GM12878 (cell line): Measurements from ENCODE around the gene OR2C1. TPM values are rescaled to one million over a fixed set of nuclear protein-coding genes. Genes with fewer than 3 reads are reported as not detected.

Source experiments
- ATAC-seq: fragments of 200-7000 bp; cut with Tn5 transposase; 3 replicates; pipeline ENCODE4 v1.9.1; 2020; ENCODE audit warnings: mild to moderate bottlenecking, moderate library complexity
- BruUV-seq: library from RNA; stranded (reverse); fragments of 400-500 nt; replicated peaks from 2 replicates; lab custom pipeline; 2021; lab: Mats Ljungman, UMichigan
- CTCF ChIA-PET: fragments of 300-600 bp; sonication (Branson Sonifier 250); formaldehyde crosslinking; extraction: SDS; loops from one replicate; lab custom pipeline; 2021; ENCODE audit warnings: inconsistent platforms; lab: Yijun Ruan, JAX
- POLR2A ChIA-PET: fragments of 350-600 bp; formaldehyde crosslinking; extraction: SDS; loops from one replicate; lab custom pipeline; 2021; ENCODE audit warnings: inconsistent platforms; lab: Charles Lee
- RAD21 ChIA-PET: fragments of 300-600 bp; sonication (Branson Sonifier 250); formaldehyde crosslinking; loops from one replicate; lab custom pipeline; 2023; ENCODE audit warnings: antibody characterized with exemption; ENCODE audit not compliant: unreplicated experiment; lab: Charles Lee
- SMC1A ChIA-PET: fragments of 300-600 bp; sonication (Branson Sonifier 250); formaldehyde crosslinking; loops from one replicate; lab custom pipeline; 2023; ENCODE audit not compliant: unreplicated experiment, uncharacterized antibody; lab: Charles Lee
- DNase-seq: peaks from one replicate; pipeline ENCODE4 v3.0.0-alpha.2; 2011; ENCODE audit warnings: low read depth, low spot score
- FAIRE-seq: peaks from 3 replicates; lab custom pipeline; 2011; peaks lifted over from hg19 to GRCh38; lab: Jason Lieb, UNC
- H2AFZ ChIP-seq: 2 replicates; pipeline ENCODE4 v1.6.0; 2011; ENCODE audit warnings: low read depth, low read length, control low read depth; ENCODE audit not compliant: control insufficient read depth
- H3K27ac ChIP-seq: 2 replicates; pipeline ENCODE4 v1.5.1; 2011; ENCODE audit warnings: control low read depth; ENCODE audit not compliant: control insufficient read depth, insufficient read depth
- H3K27me3 ChIP-seq, 2 experiments: replicated peaks in 1 of 2; 2 replicates each; pipeline versions ENCODE4 v1.6.0 to v1.6.1; 2011; ENCODE audit warnings: low read length in 1 of 2; ENCODE audit not compliant: control insufficient read depth in 2 of 2, insufficient read depth in 2 of 2
- H3K36me3 ChIP-seq, 2 experiments: 2 replicates each; pipeline ENCODE4 v1.5.1; 2011; ENCODE audit warnings: low read length in 1 of 2; ENCODE audit not compliant: control insufficient read depth in 2 of 2, insufficient read depth in 2 of 2
- H3K4me1 ChIP-seq: 2 replicates; pipeline ENCODE4 v1.6.1; 2011; ENCODE audit warnings: mild to moderate bottlenecking, low read length, moderate library complexity, mixed read lengths; ENCODE audit not compliant: control insufficient read depth, insufficient read depth
- H3K4me2 ChIP-seq: 2 replicates; pipeline ENCODE4 v1.6.0; 2011; ENCODE audit warnings: control low read depth; ENCODE audit not compliant: control insufficient read depth, insufficient read depth
- H3K4me3 ChIP-seq: fragments of 200-600 bp; sonication (generic); 2 replicates; pipeline ENCODE4 v1.5.1; 2016
- H3K79me2 ChIP-seq: 2 replicates; pipeline ENCODE4 v1.6.0; 2011; ENCODE audit warnings: low read length; ENCODE audit not compliant: control insufficient read depth, insufficient read depth
- H3K9ac ChIP-seq: 2 replicates; pipeline ENCODE4 v1.8.0; 2011; ENCODE audit warnings: low read length, control low read depth, mixed read lengths; ENCODE audit not compliant: control insufficient read depth, insufficient read depth
- H3K9me3 ChIP-seq: replicated peaks from 3 replicates; pipeline ENCODE4 v1.5.1; 2011; ENCODE audit warnings: mild to moderate bottlenecking, low read length; ENCODE audit not compliant: control insufficient read depth, insufficient read depth
- H4K20me1 ChIP-seq: 2 replicates; pipeline ENCODE4 v1.6.0; 2011; ENCODE audit not compliant: control insufficient read depth, insufficient read depth
- GATAD2B ChIP-seq: fragments of 450-650 bp; conservative IDR thresholded peaks from 2 replicates; pipeline ENCODE4 v1.6.1; 2017; ENCODE audit warnings: low read depth, mild to moderate bottlenecking, moderate library complexity
- JUND ChIP-seq: IDR thresholded peaks from 2 replicates; pipeline ENCODE4 v1.6.1; 2012; ENCODE audit warnings: low read depth, mild to moderate bottlenecking, low read length, improper control_type of control experiment, moderate library complexity
- MEF2B ChIP-seq: fragments of 450-650 bp; IDR thresholded peaks from 2 replicates; pipeline ENCODE4 v1.6.1; 2018; ENCODE audit warnings: mild to moderate bottlenecking, moderate library complexity; ENCODE audit not compliant: partially characterized antibody, poor library complexity, severe bottlenecking
- MTA3 ChIP-seq: IDR thresholded peaks from 2 replicates; pipeline ENCODE4 v1.6.1; 2012; ENCODE audit warnings: low read length, inconsistent platforms, borderline replicate concordance
- MYC ChIP-seq: IDR thresholded peaks from 2 replicates; pipeline ENCODE4 v1.6.1; 2011; ENCODE audit warnings: mild to moderate bottlenecking, low read length, moderate library complexity, inconsistent platforms; ENCODE audit not compliant: insufficient read depth, insufficient replicate concordance, insufficient read length, severe bottlenecking
- RAD21 ChIP-seq: IDR thresholded peaks from 2 replicates; pipeline ENCODE4 v1.6.1; 2011; ENCODE audit warnings: mild to moderate bottlenecking, low read depth, low read length, moderate library complexity; ENCODE audit not compliant: insufficient read depth
- RCOR1 ChIP-seq: conservative IDR thresholded peaks from 2 replicates; pipeline ENCODE4 v1.6.1; 2012; ENCODE audit warnings: low read depth, low read length, improper control_type of control experiment
- WGBS: methylation state at CpG from one replicate; pipeline ENCODE4 v1.1.6; 2016; ENCODE audit warnings: low lambda C conversion rate; ENCODE audit not compliant: insufficient replicate concordance, insufficient coverage; ENCODE audit errors: missing lambda C conversion rate; 5-methylcytosine and 5-hydroxymethylcytosine counted together
- in situ Hi-C: fragments of 300-500 bp; cut with MboI; formaldehyde crosslinking; loops from 9 replicates; pipeline ENCODE4 v1.14.3; 2018; ENCODE audit warnings: mixed read lengths
- intact Hi-C: fragments of 100-400 bp; cut with micrococcal nuclease; formaldehyde crosslinking; loops from one replicate; pipeline ENCODE4 v1.14.2; 2022; ENCODE audit not compliant: unreplicated experiment
- polyA plus RNA-seq, 11 experiments: library from polyadenylated mRNA; depleted of rRNA in 4 of 11; unstranded in 6 of 11; stranded (reverse) in 5 of 11; fragments of >200 nt; fragmentation: Nextera tagmentation in 4 of 11; fragmentation: Illumina TruSeq in 1 of 11; extraction: Ambion mirVana in 4 of 11; extraction: Trizol in 1 of 11; gene quantifications; 1 replicate in 1 of 11; 2 replicates in 10 of 11; pipeline versions ENCODE4 v1.2.1 to v1.2.3, GENCODE V29; 2011 to 2016; ENCODE audit warnings: inconsistent platforms in 2 of 11, missing spikeins in 2 of 11, low read depth in 1 of 11
- total RNA-seq, 4 experiments: library from RNA; depleted of rRNA in 3 of 4; stranded (reverse); fragments of >200 nt in 3 of 4; fragmentation: Illumina TruSeq in 1 of 4; extraction: Trizol in 1 of 4; gene quantifications; 2 replicates each; pipeline versions ENCODE4 v1.2.1 to v1.2.3, GENCODE V29; 2013 to 2021
- TF ChIP-seq, protein P1 (sequence below): fragments of 450-650 bp; conservative IDR thresholded peaks from 2 replicates; pipeline ENCODE4 v1.6.1; 2017; ENCODE audit warnings: mild to moderate bottlenecking, moderate library complexity
- TF ChIP-seq, protein P2 (sequence below): IDR thresholded peaks from 2 replicates; pipeline ENCODE4 v1.6.1; 2012; ENCODE audit warnings: low read length, inconsistent platforms

Gene OR2C1
- total and polyA plus RNA-seq, 10 of the 15 experiments (the other 5 are each of a cell fraction or from before 2014, with no cell fraction given), result 0.05 to 0.21 (median 0.14) TPM; not detected in 5

DNA sequence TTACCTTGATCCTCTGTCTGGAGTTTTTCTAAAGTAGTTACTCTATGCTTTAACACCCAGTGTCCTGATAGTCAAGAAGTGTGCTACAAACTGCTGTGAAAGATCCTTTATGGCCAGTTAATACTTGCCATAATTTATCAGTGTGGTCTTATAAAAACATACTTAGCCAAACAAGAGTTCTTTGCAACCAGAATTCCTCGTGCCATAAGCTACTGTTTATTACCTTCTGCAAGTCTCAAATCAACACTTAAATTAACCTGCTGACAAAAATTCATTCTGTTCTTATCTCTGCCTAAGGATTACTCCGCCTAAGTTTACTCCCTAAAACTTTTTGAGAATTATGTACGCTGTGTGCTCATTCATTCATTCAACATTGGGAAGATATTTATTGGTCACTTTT is 27.6 kb upstream of the OR2C1 start (continued):
- TF ChIP-seq JUND, result no peak
- TF ChIP-seq, protein P1, sequence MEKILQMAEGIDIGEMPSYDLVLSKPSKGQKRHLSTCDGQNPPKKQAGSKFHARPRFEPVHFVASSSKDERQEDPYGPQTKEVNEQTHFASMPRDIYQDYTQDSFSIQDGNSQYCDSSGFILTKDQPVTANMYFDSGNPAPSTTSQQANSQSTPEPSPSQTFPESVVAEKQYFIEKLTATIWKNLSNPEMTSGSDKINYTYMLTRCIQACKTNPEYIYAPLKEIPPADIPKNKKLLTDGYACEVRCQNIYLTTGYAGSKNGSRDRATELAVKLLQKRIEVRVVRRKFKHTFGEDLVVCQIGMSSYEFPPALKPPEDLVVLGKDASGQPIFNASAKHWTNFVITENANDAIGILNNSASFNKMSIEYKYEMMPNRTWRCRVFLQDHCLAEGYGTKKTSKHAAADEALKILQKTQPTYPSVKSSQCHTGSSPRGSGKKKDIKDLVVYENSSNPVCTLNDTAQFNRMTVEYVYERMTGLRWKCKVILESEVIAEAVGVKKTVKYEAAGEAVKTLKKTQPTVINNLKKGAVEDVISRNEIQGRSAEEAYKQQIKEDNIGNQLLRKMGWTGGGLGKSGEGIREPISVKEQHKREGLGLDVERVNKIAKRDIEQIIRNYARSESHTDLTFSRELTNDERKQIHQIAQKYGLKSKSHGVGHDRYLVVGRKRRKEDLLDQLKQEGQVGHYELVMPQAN, result no peak

DNA sequence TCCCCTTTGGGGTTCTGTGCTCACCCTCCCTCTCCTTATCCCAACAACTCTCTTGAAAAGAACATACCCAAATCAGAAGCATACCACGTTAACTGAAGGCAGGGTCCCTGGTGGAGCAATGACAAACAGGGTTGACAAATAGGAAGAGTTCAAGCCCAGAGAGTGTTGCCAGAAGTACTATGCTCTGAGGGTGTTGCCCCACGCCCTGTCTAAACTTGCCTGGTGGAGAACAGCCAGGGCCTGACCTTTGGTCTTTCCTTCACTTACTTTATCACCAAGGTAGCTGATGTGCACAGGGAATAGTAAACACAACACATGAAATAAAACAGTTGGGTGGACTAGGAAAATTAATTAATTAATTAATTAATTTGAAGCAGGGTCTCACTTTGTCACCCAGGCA is 27.0 kb upstream of the OR2C1 start:
- H3K27ac ChIP-seq, result no peak overlapping the region
- FAIRE-seq, result no peak
- TF ChIP-seq MEF2B (no peak), MTA3 (no peak), RCOR1 (no peak), MYC (no peak), GATAD2B (no peak), RAD21 (no peak)
- TF ChIP-seq, protein P1, result no peak
- TF ChIP-seq, protein P2, sequence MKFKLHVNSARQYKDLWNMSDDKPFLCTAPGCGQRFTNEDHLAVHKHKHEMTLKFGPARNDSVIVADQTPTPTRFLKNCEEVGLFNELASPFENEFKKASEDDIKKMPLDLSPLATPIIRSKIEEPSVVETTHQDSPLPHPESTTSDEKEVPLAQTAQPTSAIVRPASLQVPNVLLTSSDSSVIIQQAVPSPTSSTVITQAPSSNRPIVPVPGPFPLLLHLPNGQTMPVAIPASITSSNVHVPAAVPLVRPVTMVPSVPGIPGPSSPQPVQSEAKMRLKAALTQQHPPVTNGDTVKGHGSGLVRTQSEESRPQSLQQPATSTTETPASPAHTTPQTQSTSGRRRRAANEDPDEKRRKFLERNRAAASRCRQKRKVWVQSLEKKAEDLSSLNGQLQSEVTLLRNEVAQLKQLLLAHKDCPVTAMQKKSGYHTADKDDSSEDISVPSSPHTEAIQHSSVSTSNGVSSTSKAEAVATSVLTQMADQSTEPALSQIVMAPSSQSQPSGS, result no peak
- no peak overlapping the region for H3K4me2 ChIP-seq
- no peak overlapping the region for H3K4me3 ChIP-seq
- DNase-seq, result no peak
- no peaks in the 10 kb centered on the region for H3K36me3 ChIP-seq
- BruUV-seq, result no TSS peak
- ChIA-PET SMC1A (no interaction called here), RAD21 (interaction anchor here (0.7 kb wide), 1 partner anchor 72 kb away, joined by 4 read pairs; the partner anchor contains the start of genes ZNF174 and ZSCAN32), POLR2A (no interaction called here), CTCF (no interaction called here)
- in situ Hi-C loops, result no loop called here
- H4K20me1 ChIP-seq, result no peaks in the 10 kb centered on the region
- no peaks in the 10 kb centered on the region for H3K79me2 ChIP-seq
- no peak for ATAC-seq
- H3K9me3 ChIP-seq, result no peaks in the 10 kb centered on the region; the same call in 2 of the 3 replicates
- H2AFZ ChIP-seq, result no peak overlapping the region
- H3K4me1 ChIP-seq, result no peaks in the 10 kb centered on the region
- H3K27me3 ChIP-seq, result no peaks in the 10 kb centered on the region
- H3K9ac ChIP-seq, result no peak overlapping the region
- intact Hi-C loops, result no loop called here
- 24% methylated on average over 2 of the region's 2 CpGs for WGBS
